Activated T-cell treated with anti-CD3 and anti-CD28 coated beads, Interleukin-2, amount 50 U/mL, for 72 hours (primary cell): Measurements from ENCODE around the gene LDLR. TPM values are rescaled to one million over a fixed set of nuclear protein-coding genes. Genes with fewer than 3 reads are reported as not detected.
"Not testable (repeated sequence)": the region's sequence is repeated elsewhere in the genome, so short reads cannot be mapped to it uniquely, and the experiment has no call there.

Experiments used
- ATAC-seq, 2 donors: fragments of 150-1000 bp; cut with Tn5 transposase; replicated peaks in 1 of 2; 2 replicates each; pipeline ENCODE4 v1.10.0; 2021; ENCODE audit warnings: moderate library complexity in 2 of 2, mild to moderate bottlenecking in 1 of 2
- DNase-seq, 2 donors: peaks; one replicate each; pipeline ENCODE4 v3.0.0; 2021 to 2022; ENCODE audit warnings: mixed read lengths in 1 of 2
- H3K27ac Mint-ChIP-seq: one replicate; pipeline ENCODE4 v1.8.0; 2022; ENCODE audit warnings: mild to moderate bottlenecking, moderate library complexity, mixed read lengths
- H3K27me3 Mint-ChIP-seq: one replicate; pipeline ENCODE4 v1.8.0; 2022; ENCODE audit warnings: low read depth, mixed read lengths
- H3K36me3 Mint-ChIP-seq, 2 donors: one replicate each; pipeline ENCODE4 v1.8.0; 2022; ENCODE audit warnings: mixed read lengths in 2 of 2, mild to moderate bottlenecking in 1 of 2; ENCODE audit not compliant: insufficient read depth in 2 of 2
- H3K4me1 Mint-ChIP-seq: one replicate; pipeline ENCODE4 v1.8.0; 2022; ENCODE audit warnings: low read depth, mixed read lengths
- H3K4me3 Mint-ChIP-seq, 2 donors: one replicate each; pipeline ENCODE4 v1.8.0; 2022; ENCODE audit warnings: mild to moderate bottlenecking in 2 of 2, mixed read lengths in 2 of 2, moderate library complexity in 2 of 2
- H3K9me3 Mint-ChIP-seq, 2 donors: one replicate each; pipeline ENCODE4 v1.8.0; 2022; ENCODE audit warnings: mixed read lengths in 2 of 2
- total RNA-seq, 2 donors: library from RNA; stranded (reverse); gene quantifications; one replicate each; pipeline ENCODE4 v1.2.3, GENCODE V29; 2022

The LDLR gene
- total RNA-seq, 2 donors from 2014 or later = 23.3 to 31.0 TPM

GRCh38 chr19:11165486-11166030 is 76.3 kb downstream of the LDLR start:
- no peak overlapping the region for H3K27ac Mint-ChIP-seq
- no peak for ATAC-seq
- no peaks in the 10 kb centered on the region for H3K27me3 Mint-ChIP-seq
- H3K36me3 Mint-ChIP-seq = no peaks in the 10 kb centered on the region
- no peak for DNase-seq
- H3K4me1 Mint-ChIP-seq = no peaks in the 10 kb centered on the region
- H3K9me3 Mint-ChIP-seq = no peaks in the 10 kb centered on the region
- no peak overlapping the region for H3K4me3 Mint-ChIP-seq

GRCh38 chr19:11166281-11167142 is 77.2 kb downstream of the LDLR start:
- no peaks in the 10 kb centered on the region for H3K27me3 Mint-ChIP-seq
- ATAC-seq = no peak
- no peaks in the 10 kb centered on the region for H3K36me3 Mint-ChIP-seq
- H3K9me3 Mint-ChIP-seq = no peaks in the 10 kb centered on the region
- no peak overlapping the region for H3K27ac Mint-ChIP-seq
- H3K4me1 Mint-ChIP-seq = no peaks in the 10 kb centered on the region
- DNase-seq = no peak
- H3K4me3 Mint-ChIP-seq = no peak overlapping the region

- no peaks in the 10 kb centered on the region for H3K36me3 Mint-ChIP-seq
- H3K4me1 Mint-ChIP-seq = no peaks in the 10 kb centered on the region
- H3K4me3 Mint-ChIP-seq = no peak overlapping the region
- H3K27ac Mint-ChIP-seq = no peak overlapping the region
- ATAC-seq = no peak
- DNase-seq = no peak
- H3K27me3 Mint-ChIP-seq = no peaks in the 10 kb centered on the region
- no peaks in the 10 kb centered on the region for H3K9me3 Mint-ChIP-seq
Observed at GRCh38 chr19:11168568-11168967, 79.3 kb downstream of the LDLR start.

DNA sequence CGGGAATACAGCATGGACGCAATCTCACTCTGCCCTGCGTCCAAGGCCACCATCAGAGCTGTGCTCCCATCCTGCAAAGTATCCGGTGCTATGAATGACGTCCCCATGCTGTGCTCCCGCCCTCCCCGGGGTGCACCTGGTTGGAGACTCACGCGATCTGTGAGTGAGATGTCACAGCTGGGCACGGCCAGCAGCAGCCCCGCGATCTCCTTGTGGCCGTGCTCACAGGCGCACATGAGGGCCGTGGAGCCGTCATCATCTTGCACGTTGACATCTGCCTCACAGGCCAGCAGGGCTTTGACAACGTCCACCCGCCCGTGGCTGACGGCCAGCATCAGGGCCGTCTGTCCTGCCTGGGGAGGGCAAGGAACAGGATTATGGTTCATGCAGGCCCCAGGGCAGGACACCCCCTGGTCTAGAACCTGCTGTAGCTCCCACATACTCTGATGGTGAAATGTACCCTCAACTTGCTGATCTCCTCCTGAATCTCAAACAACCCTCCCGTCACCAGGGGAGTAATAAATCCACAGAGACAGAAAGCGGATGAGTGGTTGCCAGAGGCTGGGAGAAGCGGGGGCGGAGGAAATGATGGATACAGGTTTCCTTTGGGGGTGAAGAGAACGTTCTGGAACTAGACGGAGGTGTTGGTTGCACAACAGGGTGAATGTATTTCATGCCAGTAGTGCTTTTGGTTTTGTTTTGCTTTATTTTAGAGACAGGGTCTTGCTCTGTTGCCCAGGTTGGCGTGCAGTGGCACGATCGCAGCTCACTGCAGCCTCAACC is 80.8 kb downstream of the LDLR start:
- H3K36me3 Mint-ChIP-seq = no peaks in the 10 kb centered on the region
- H3K4me1 Mint-ChIP-seq = no peaks in the 10 kb centered on the region
- ATAC-seq = no peak
- no peak for DNase-seq
- no peaks in the 10 kb centered on the region for H3K9me3 Mint-ChIP-seq
- H3K4me3 Mint-ChIP-seq = no peak overlapping the region
- H3K27me3 Mint-ChIP-seq = no peaks in the 10 kb centered on the region
- H3K27ac Mint-ChIP-seq = no peak overlapping the region

GRCh38 chr19:11171144-11171543 is 81.9 kb downstream of the LDLR start:
- Mint-ChIP-seq H3K27me3 (no peaks in the 10 kb centered on the region), H3K36me3 (no peaks in the 10 kb centered on the region), H3K27ac (no peak overlapping the region), H3K9me3 (no peaks in the 10 kb centered on the region), H3K4me3 (no peak overlapping the region), H3K4me1 (no peaks in the 10 kb centered on the region)
- ATAC-seq (no peak), DNase-seq (no peak)

DNA sequence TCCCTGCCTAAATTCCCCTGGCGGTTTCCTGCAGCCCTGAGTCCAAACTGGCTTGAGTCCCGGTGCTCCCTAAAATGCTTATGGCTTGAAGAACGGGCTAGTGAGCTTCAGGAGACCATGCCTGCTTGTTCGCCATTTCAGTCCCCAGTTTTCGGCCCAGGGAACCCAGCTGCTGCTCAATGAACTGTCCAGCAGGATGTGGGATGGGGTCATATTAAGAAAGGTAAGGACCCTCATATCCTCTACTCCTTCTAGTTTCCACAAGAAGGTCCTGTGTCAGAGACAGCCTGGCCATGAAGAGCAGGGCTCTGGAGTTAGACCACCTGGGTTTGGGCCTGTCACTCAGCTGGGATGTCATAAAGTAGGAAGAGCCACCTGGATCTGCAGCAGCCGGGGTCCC is 83.3 kb downstream of the LDLR start:
- Mint-ChIP-seq H3K27me3 (no peaks in the 10 kb centered on the region), H3K4me1 (no peaks in the 10 kb centered on the region), H3K9me3 (no peaks in the 10 kb centered on the region), H3K36me3 (no peaks in the 10 kb centered on the region), H3K4me3 (no peak overlapping the region), H3K27ac (no peak overlapping the region)
- DNase-seq (no peak), ATAC-seq (no peak)

DNA sequence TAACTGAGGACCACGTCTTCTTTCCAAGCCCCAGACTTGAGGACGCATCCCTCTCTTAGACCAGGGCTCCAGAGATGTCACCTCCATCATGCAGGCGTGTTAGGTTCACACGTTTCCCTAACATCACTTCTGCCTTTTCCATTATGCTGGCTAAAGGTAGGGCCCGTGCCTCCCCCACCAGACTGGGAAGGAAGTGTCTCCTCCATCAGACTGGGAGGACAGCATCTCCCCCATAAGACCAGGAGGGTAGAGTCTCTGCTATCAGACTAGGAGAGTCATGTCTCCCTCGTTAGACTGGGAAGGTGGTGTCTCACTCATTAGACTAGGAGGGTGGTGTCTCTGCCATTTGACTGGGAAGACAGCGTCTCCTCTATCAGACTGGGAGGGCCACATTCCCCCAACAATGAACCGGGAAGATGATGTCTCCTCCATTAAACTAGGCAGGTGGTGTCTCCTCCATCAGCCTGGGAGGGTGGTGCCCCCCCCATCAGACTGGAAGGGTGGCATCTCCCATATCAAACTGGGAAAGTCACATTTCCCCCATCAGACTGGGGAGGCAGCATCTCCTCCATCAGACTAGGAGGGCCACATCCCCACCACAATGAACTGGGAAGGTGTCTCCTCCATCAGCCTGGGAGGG is 84.4 kb downstream of the LDLR start:
- H3K9me3 Mint-ChIP-seq = no peaks in the 10 kb centered on the region
- H3K36me3 Mint-ChIP-seq = no peaks in the 10 kb centered on the region
- ATAC-seq (no peak), DNase-seq (no peak)
- H3K4me3 Mint-ChIP-seq = no peak overlapping the region
- H3K27ac Mint-ChIP-seq = no peak overlapping the region
- peaks cover 4% of the 10 kb centered on the region for H3K27me3 Mint-ChIP-seq
- no peaks in the 10 kb centered on the region for H3K4me1 Mint-ChIP-seq

DNA sequence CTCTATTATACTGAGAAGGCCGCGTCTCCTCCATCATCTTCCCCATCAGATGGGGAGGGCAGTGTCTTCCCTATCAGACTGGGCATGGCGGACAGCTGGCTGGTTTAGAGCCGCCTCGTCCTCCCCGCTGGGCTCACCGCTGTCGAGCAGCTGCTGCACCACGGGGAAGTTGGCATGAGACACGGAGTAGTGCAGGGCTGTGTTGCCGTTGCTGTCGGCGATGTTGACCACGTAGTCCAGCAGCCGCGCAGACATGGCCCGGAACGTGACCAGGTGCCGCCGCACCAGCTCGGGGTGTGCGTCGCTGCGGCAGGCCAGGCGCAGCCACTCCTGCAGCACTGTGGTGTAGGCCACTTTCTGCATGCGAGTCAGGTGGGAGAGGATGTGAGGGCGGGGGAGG is 85.1 kb downstream of the LDLR start:
- H3K4me1 Mint-ChIP-seq = no peaks in the 10 kb centered on the region
- H3K27me3 Mint-ChIP-seq = peaks cover 4% of the 10 kb centered on the region
- no peaks in the 10 kb centered on the region for H3K36me3 Mint-ChIP-seq
- DNase-seq = no peak
- H3K9me3 Mint-ChIP-seq = no peaks in the 10 kb centered on the region
- ATAC-seq = no peak
- no peak overlapping the region for H3K27ac Mint-ChIP-seq
- H3K4me3 Mint-ChIP-seq = no peak overlapping the region

- DNase-seq (no peak), ATAC-seq (no peak)
- Mint-ChIP-seq H3K27ac (no peak overlapping the region), H3K9me3 (no peaks in the 10 kb centered on the region), H3K4me1 (peaks cover 8% of the 10 kb centered on the region), H3K36me3 (no peaks in the 10 kb centered on the region), H3K4me3 (no peak overlapping the region), H3K27me3 (peaks cover 4% of the 10 kb centered on the region)
Observed at GRCh38 chr19:11175920-11176319, 86.7 kb downstream of the LDLR start.

GRCh38 chr19:11176466-11177193 is 87.4 kb downstream of the LDLR start:
- DNase-seq = no peak
- Mint-ChIP-seq H3K36me3 (no peaks in the 10 kb centered on the region), H3K27me3 (peaks cover 4% of the 10 kb centered on the region), H3K4me3 (no peak overlapping the region), H3K4me1 (peaks cover 8% of the 10 kb centered on the region), H3K27ac (no peak overlapping the region), H3K9me3 (no peaks in the 10 kb centered on the region)
- ATAC-seq = no peak

DNA sequence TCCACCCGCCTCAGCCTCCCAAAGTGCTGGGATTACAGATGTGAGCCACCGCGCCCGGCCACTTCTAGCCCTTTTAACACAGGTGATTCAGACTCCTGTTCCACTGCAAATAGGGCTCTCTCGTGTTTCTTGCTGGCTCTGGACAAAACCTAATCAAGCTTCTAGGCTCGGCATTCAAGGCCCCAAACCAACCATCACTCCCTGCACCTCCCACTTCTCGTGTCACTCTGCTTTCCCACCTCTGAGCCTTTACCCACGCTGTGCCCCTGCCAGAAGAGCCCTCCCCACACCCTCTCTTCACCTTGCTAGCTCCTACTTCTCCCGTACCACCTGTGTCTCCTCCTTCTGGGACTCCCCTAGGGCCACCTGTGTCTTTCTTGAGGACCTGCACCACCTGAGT is 88.3 kb downstream of the LDLR start:
- Mint-ChIP-seq H3K4me3 (no peak overlapping the region), H3K27ac (no peak overlapping the region), H3K27me3 (peaks cover 4% of the 10 kb centered on the region), H3K4me1 (peaks cover 8% of the 10 kb centered on the region), H3K9me3 (no peaks in the 10 kb centered on the region), H3K36me3 (no peaks in the 10 kb centered on the region)
- no peak for DNase-seq
- no peak for ATAC-seq

- not testable (repeated sequence) for DNase-seq, H3K9me3 Mint-ChIP-seq, H3K4me3 Mint-ChIP-seq, H3K4me1 Mint-ChIP-seq, H3K27me3 Mint-ChIP-seq, H3K27ac Mint-ChIP-seq, H3K36me3 Mint-ChIP-seq, ATAC-seq
Observed at GRCh38 chr19:11179145-11179465, 89.8 kb downstream of the LDLR start.
